ENCODE results near the gene MPZL2.

Gene MPZL2

GRCh38 chr11:118226781-118227180 is 37.3 kb downstream of the MPZL2 start:
- DNase-seq (ENCODE audit: extremely low spot score), result no peak
- TF ChIP-seq PKNOX1 (IDR thresholded peaks at IDR 0.05) (no peak), ELF4 (IDR thresholded peaks at IDR 0.05) (no peak), FOXA1 (IDR thresholded peaks at IDR 0.05) (no peak), ZNF384 (IDR thresholded peaks at IDR 0.05) (no peak), L3MBTL2 (conservative IDR thresholded peaks at IDR 0.05) (no peak), TARDBP (IDR thresholded peaks at IDR 0.05) (no peak), SP1 (IDR thresholded peaks at IDR 0.05) (no peak), FOXM1 (IDR thresholded peaks at IDR 0.05; ENCODE audit: borderline replicate concordance) (no peak), SUZ12 (IDR thresholded peaks at IDR 0.05) (no peak), HDGF (IDR thresholded peaks at IDR 0.05; ENCODE audit: borderline replicate concordance) (no peak), FOXK2 (IDR thresholded peaks at IDR 0.05) (no peak), BHLHE40 (IDR thresholded peaks at IDR 0.05; ENCODE audit: borderline replicate concordance) (no peak), NFRKB (IDR thresholded peaks at IDR 0.05) (no peak), ARNT (IDR thresholded peaks at IDR 0.05) (no peak), CTBP1 (IDR thresholded peaks at IDR 0.05; ENCODE audit: borderline replicate concordance) (no peak), LEF1 (IDR thresholded peaks at IDR 0.05; ENCODE audit: borderline replicate concordance) (no peak)
- ChIA-PET CTCF (no interaction called here), POLR2A (interaction anchor here (0.9 kb wide), 1 partner anchor 46 kb away, joined by 3 read pairs; no protein-coding TSS in a partner anchor)

- TF ChIP-seq ARNT (IDR thresholded peaks at IDR 0.05) (no peak), FOXM1 (IDR thresholded peaks at IDR 0.05; ENCODE audit: borderline replicate concordance) (no peak)
- ChIA-PET POLR2A (no interaction called here), CTCF (no interaction called here)
- no peak for DNase-seq (ENCODE audit: extremely low spot score)
These were observed 37.8 kb downstream of the MPZL2 start for GRCh38 chr11:118226296-118226695.

- ChIA-PET CTCF (interaction anchor here (0.6 kb wide), 1 partner anchor 71 kb away, joined by 3 read pairs; no protein-coding TSS in a partner anchor), POLR2A (no interaction called here)
- DNase-seq (ENCODE audit: extremely low spot score), result no peak
- TF ChIP-seq BHLHE40 (IDR thresholded peaks at IDR 0.05; ENCODE audit: borderline replicate concordance) (no peak), ELF4 (IDR thresholded peaks at IDR 0.05) (no peak), SUZ12 (IDR thresholded peaks at IDR 0.05) (no peak), LEF1 (IDR thresholded peaks at IDR 0.05; ENCODE audit: borderline replicate concordance) (no peak), ZNF384 (IDR thresholded peaks at IDR 0.05) (no peak), HDGF (IDR thresholded peaks at IDR 0.05; ENCODE audit: borderline replicate concordance) (no peak), ARNT (IDR thresholded peaks at IDR 0.05) (no peak), FOXA1 (IDR thresholded peaks at IDR 0.05) (no peak), CTBP1 (IDR thresholded peaks at IDR 0.05; ENCODE audit: borderline replicate concordance) (no peak), FOXM1 (IDR thresholded peaks at IDR 0.05; ENCODE audit: borderline replicate concordance) (no peak), TARDBP (IDR thresholded peaks at IDR 0.05) (no peak), PKNOX1 (IDR thresholded peaks at IDR 0.05) (no peak), NFRKB (IDR thresholded peaks at IDR 0.05) (no peak), SP1 (IDR thresholded peaks at IDR 0.05) (no peak)
These were observed 39.4 kb downstream of the MPZL2 start, which contains the start of gene JAML for GRCh38 chr11:118224511-118225188. Gene JAML, minus strand, starts transcription at chr11:118225011. Its CDS starts 10,145 bp downstream, at chr11:118214866.

- TF ChIP-seq L3MBTL2 (conservative IDR thresholded peaks at IDR 0.05) (no peak), ARNT (IDR thresholded peaks at IDR 0.05) (no peak), ZNF384 (IDR thresholded peaks at IDR 0.05) (no peak), TARDBP (IDR thresholded peaks at IDR 0.05) (no peak), FOXK2 (IDR thresholded peaks at IDR 0.05) (no peak), FOXM1 (IDR thresholded peaks at IDR 0.05; ENCODE audit: borderline replicate concordance) (no peak), SUZ12 (IDR thresholded peaks at IDR 0.05) (no peak), CTBP1 (IDR thresholded peaks at IDR 0.05; ENCODE audit: borderline replicate concordance) (no peak), SP1 (IDR thresholded peaks at IDR 0.05) (no peak), FOXA1 (IDR thresholded peaks at IDR 0.05) (no peak), ELF4 (IDR thresholded peaks at IDR 0.05) (no peak), PKNOX1 (IDR thresholded peaks at IDR 0.05) (no peak)
- DNase-seq (ENCODE audit: extremely low spot score), result no peak
- CTCF ChIA-PET, result interaction anchor here (0.6 kb wide), 1 partner anchor 71 kb away, joined by 3 read pairs; no protein-coding TSS in a partner anchor
- POLR2A ChIA-PET, result no interaction called here
These were observed 40.1 kb downstream of the MPZL2 start for GRCh38 chr11:118223992-118224391.

GRCh38 chr11:118223570-118223969 is 40.5 kb downstream of the MPZL2 start:
- TF ChIP-seq ZNF384 (IDR thresholded peaks at IDR 0.05) (no peak), HDGF (IDR thresholded peaks at IDR 0.05; ENCODE audit: borderline replicate concordance) (no peak), FOXM1 (IDR thresholded peaks at IDR 0.05; ENCODE audit: borderline replicate concordance) (no peak), CTBP1 (IDR thresholded peaks at IDR 0.05; ENCODE audit: borderline replicate concordance) (no peak), BHLHE40 (IDR thresholded peaks at IDR 0.05; ENCODE audit: borderline replicate concordance) (no peak), FOXK2 (IDR thresholded peaks at IDR 0.05) (no peak), PKNOX1 (IDR thresholded peaks at IDR 0.05) (no peak)
- ChIA-PET POLR2A (no interaction called here), CTCF (no interaction called here)
- DNase-seq (ENCODE audit: extremely low spot score), result no peak

Measured in HEK293T (cell line).